Epithelial cell of alveolus of lung (primary cell): ENCODE data around the gene ADIPOQ. TPM values are rescaled to one million over a fixed set of nuclear protein-coding genes. Genes with fewer than 3 reads are reported as not detected.

Source experiments
- total RNA-seq: library from RNA; depleted of rRNA; stranded (reverse); fragments of >200 nt; gene quantifications from 2 replicates; pipeline ENCODE4 v1.2.1, GENCODE V29; 2015

Gene ADIPOQ
- total RNA-seq, result not detected in 2 replicates

GRCh38 chr3:186842426-186843038 is at the start of gene ADIPOQ:
Gene ADIPOQ, plus strand, starts transcription at chr3:186842710. Its CDS starts 10,349 bp downstream, at chr3:186853059.

GRCh38 chr3:186806089-186807055 is 36.1 kb upstream of the ADIPOQ start, which contains the start of gene RFC4:
Gene RFC4, minus strand, starts transcription at chr3:186806482. Its CDS starts 1,769 bp downstream, at chr3:186804713.

Other genes starting within 250 kb of the ADIPOQ start
- not detected in 2 replicates for gene AHSG, start 229.7 kb upstream of the ADIPOQ start, total RNA-seq
- not detected in 2 replicates for gene FETUB, start 202.3 kb upstream of the ADIPOQ start, total RNA-seq
- not detected in 2 replicates for gene HRG, start 176.7 kb upstream of the ADIPOQ start, total RNA-seq
- not detected in 2 replicates for gene KNG1, start 125.4 kb upstream of the ADIPOQ start, total RNA-seq
- gene EIF4A2, start 59.1 kb upstream of the ADIPOQ start, total RNA-seq, result 195 and 294 TPM in 2 replicates
- gene RFC4, start 36.2 kb upstream of the ADIPOQ start, total RNA-seq, result 18.3 and 34.8 TPM in 2 replicates
- gene ST6GAL1, start 87.8 kb downstream of the ADIPOQ start, total RNA-seq, result 6.9 and 13.0 TPM in 2 replicates